Measurements from ENCODE around the gene TBC1D22B.
"Not testable (repeated sequence)": the region's sequence is repeated elsewhere in the genome, so short reads cannot be mapped to it uniquely, and the experiment has no call there.

The TBC1D22B gene

GRCh38 chr6:37272834-37273566, 15.4 kb downstream of the TBC1D22B start:
- DNase-seq: no peak

DNA sequence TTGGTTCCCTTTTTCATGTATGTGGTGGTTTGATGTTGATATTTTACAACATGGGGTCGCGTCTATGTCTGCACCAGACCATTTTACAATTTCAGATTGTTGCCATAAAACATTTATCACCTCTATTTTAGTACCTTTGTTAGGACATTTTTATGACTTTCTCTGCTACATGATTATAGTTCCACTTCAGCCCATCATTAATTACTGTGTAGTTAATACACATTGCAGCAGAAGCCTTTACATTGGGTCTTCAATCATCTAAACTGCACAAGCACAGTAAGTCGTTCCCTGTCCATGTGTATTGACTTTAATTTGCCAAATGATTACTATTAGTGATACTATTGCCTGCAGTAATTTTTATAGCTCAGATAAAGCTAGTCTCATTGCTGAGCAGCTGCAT, 16.1 kb downstream of the TBC1D22B start:
- no peak for DNase-seq

DNA sequence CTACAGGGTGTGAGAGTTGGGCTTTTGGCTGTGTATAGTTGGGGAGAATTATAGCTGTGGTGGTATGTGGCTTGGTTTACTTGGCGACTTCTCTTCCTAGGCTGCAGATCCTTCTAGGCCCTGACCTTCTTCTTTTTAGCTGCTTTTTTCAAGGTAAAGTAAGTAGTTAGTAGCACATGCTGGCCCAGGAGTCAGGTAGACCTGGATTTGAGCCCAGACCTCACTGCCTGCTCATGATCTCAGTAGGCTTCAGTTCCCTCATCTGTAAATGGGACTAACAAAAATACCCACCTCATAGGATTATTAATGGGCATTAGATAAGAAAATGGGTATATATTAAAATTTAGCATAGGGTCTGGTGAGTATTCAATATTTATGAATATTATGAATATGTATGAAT, 17.8 kb downstream of the TBC1D22B start:
- no peak for DNase-seq

GRCh38 chr6:37277001-37277409, 19.4 kb downstream of the TBC1D22B start:
- DNase-seq: no peak

GRCh38 chr6:37279366-37280134, 22.0 kb downstream of the TBC1D22B start:
- no peak for DNase-seq

GRCh38 chr6:37280162-37280887, 22.8 kb downstream of the TBC1D22B start:
- DNase-seq: no peak

DNA sequence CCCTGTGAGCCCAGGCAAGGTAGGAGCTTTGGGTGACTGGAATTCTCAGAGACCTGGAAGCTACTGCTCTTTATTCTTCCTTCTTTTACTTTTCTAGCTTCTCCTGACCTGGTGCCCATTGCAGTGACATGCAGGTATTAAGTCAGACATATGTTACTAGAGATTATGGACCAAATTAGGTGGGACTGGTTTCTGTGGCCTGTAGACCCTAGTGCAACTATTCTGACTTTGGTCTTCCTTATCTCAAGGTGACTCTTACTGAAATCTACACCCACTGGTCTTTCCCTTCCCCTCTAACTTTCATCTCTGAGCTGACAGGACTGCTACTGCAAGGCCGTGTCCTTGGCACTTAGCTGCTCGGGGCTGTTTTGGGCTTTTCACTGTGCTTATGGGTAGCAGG, 24.8 kb downstream of the TBC1D22B start:
- DNase-seq: no peak

DNA sequence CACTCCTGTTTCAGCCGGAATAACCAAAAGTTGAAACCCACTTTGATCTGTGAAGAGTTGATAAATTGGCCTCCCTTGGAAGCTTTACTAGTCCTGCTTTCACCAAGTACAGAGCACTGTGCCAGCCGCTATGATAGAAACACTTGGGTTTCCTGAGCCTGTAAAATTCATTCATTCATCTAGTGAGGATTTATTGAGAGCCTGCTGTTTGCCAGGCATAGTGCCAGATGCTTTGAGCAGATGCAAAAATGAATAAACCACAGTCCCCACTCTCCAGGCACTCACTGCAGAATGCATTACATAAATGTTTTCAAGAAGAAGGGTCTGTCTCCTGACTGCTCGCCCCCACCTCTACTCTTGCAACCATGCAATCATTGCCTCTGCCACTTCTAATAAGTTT, 25.7 kb downstream of the TBC1D22B start:
- DNase-seq: no peak

DNA sequence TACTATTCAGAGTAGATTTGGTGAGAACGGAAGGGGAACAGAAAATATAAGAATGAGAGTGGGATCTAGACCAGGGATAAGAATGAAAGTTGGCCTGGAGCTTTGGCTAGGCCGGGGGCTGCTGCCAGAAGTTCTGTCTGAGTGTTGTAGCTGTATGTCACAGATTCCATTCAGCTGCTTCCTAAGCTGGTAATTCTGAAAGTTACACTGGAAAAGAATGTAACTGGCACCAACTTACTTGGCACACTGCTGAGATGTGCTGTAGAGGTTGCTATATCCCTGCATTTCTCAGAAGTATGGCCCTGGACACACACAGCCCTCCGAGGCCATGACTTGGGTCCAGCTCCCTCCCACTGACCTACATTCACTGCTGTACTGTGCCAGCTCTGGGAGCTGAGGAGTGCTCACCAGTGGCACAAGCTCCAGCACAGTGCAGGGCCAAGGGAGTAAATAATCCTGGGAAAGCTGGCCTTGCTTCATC, 26.1 kb downstream of the TBC1D22B start:
- no peak for DNase-seq

DNA sequence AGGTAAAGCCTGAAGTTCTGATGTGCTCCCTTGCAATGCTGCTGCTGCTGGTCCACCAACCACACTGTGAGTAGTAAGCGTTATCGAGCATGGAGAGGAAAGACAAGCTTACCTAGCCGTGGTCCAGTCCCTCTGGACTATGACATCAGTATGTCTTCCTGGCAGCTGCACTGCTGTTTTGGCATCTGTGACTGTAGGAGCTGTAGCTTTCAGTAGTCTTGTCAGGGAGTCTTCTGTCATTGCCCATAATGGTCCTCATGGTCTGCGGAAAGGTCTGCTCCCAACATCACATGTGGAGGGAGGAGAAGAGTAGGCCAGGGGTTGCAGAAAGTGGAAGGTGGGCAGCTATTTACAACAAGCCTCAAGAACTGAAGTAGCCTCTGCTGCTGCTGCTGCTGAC, 27.2 kb downstream of the TBC1D22B start:
- DNase-seq: no peak

DNA sequence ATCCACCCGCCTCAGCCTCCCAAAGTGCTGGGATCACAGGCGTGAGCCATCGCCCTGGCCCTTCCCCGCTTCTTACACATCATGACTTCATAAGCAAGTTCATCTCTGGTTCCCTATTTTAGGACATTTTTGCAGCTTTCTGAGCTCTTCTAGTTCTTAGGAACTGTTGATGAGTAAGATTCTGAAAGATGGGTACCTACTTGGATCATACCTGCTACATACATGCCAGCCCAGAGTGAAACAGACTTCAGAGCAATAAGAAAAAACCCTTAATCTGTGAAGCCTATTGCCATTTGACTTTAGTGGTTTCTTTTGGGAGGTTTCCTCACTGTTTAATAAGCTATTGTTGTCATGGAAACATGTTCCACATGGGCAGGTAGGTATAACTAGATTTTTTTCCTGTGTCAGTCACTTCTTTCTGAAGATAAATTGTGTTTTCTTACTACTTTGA, 28.3 kb downstream of the TBC1D22B start:
- no peak for DNase-seq

GRCh38 chr6:37287519-37288157, 30.1 kb downstream of the TBC1D22B start:
- no peak for DNase-seq

GRCh38 chr6:37288247-37288646, 30.7 kb downstream of the TBC1D22B start:
- DNase-seq: no peak

GRCh38 chr6:37289931-37290330, 32.4 kb downstream of the TBC1D22B start:
- no peak for DNase-seq

DNA sequence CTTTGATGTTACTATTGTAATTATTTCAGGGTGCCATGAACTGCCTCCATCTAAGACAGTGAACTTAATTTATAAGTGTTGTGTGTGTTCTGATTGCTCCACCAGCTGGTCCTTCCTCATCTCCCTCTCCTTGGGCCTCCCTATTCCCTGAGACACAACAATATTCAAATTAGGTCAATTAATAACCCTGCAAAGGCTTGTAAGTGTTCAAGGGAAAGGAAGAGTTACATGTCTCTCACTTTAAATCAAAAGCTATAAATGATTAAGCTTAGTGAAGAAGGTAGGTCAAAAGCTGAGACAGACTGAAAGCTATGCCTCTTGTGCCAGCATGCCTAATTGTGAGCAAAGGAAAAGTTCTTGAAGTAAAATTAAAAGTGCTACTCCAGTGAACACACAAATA, 35.9 kb downstream of the TBC1D22B start:
- no peak for DNase-seq

GRCh38 chr6:37297637-37298036, 40.1 kb downstream of the TBC1D22B start:
- not testable (repeated sequence) for DNase-seq

DNA sequence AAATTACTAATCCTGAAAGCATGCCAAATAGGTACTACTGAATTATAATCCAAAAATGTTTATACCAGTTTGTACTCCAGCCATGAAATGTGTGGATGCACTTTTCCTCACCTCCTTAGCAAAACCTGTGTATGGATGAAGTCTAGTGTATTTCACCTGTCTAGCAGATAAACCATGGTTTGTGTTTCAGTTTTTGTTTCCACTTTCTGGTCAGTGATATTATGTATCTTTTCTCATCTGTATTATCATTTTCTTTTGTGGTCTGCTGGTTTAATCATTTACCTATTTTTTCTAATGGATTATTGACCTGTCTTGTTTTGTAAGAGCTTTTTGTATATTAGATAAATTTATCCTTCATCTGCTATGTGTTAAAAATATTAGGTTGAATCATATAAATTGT, 41.4 kb downstream of the TBC1D22B start:
- DNase-seq: no peak

GRCh38 chr6:37299990-37300389, 42.4 kb downstream of the TBC1D22B start:
- DNase-seq: no peak

- no peak for DNase-seq
These were observed 44.6 kb downstream of the TBC1D22B start for GRCh38 chr6:37302086-37302686.

DNA sequence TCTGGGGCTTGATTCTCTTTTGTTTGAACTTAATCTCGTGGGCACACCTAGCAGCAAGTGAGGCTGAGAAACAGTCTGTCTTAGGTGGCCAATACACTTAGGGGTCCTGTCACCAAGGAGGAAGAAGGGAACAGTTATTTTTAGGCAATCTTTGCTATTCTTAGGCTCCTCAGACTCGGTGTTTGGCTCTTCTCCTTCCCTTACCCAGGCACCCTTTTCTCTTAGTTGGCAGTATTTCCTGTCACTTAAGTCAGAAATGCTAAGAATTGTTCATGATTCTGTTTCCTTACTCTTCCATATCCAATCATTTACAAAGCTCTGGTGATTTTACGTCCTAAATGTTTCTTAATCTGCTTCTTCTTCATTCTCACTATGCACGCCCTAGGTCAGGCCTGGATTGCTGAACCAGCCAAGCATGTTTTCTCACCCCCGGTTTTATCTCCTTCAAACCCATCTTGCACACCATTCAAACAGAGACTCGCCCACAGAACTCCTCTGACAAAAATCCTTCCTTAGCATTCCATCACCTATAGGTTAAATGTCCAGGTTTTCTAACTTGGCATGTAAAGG, 45.6 kb downstream of the TBC1D22B start:
- DNase-seq: no peak

DNA sequence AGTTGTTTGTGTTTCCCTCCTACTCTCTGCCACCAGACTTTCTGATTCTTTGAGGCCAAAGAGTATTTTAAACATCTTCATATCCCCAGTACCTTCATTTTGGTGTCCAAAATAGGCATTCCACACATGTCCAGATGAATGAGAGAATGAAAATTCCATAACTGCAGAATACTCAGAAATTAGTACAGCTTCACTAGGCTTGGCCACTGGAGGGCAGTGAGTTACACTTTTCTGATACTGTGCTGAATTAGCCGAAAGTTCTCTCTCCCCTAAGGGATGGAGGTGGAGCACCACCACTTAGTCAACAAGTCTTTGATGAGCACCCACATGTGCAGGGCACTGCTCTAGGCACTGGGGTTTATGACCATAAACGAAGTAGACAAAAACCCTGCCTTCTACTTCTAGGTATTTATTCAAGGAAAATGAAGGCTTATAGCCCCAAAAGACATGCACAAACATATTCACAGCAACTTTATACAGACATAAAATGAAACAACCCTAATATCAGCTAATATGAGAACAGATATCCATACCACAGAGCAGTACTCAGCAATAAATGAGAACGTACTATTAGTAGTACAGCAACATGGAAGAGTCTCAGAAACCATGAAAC, 46.4 kb downstream of the TBC1D22B start:
- no peak for DNase-seq

GRCh38 chr6:37304766-37305165, 47.2 kb downstream of the TBC1D22B start:
- DNase-seq: no peak
